Measurements from ENCODE around the gene FBXO15. TPM values are rescaled to one million over a fixed set of nuclear protein-coding genes. Genes with fewer than 3 reads are reported as not detected.

Gene FBXO15
- total and polyA plus RNA-seq, 4 donors = 0.23 to 0.50 (median 0.41) TPM

- Histone ChIP-seq H3K9ac (ENCODE audit: low read depth in 1 of 2, low read length in 2 of 2) (no peak overlapping the region), H3K27ac (ENCODE audit: low read depth in 1 of 2, low read length in 2 of 2) (no peak overlapping the region), H3K36me3 (ENCODE audit: control insufficient read depth in 4 of 4, insufficient read depth in 3 of 4, low read depth in 1 of 4, low read length in 3 of 4) (no peaks in the 10 kb centered on the region), H3K4me1 (ENCODE audit: control insufficient read depth in 4 of 4, insufficient read depth in 4 of 4, low read length in 3 of 4) (no peaks in the 10 kb centered on the region), H3K9me3 (ENCODE audit: control insufficient read depth in 4 of 4, low read length in 3 of 4) (no peaks in the 10 kb centered on the region), H3K4me3 (ENCODE audit: low read depth in 1 of 3, low read length in 3 of 3) (no peak overlapping the region), H3K27me3 (ENCODE audit: control insufficient read depth in 4 of 4, insufficient read depth in 4 of 4, low read length in 3 of 4) (no peaks in the 10 kb centered on the region)
- no peak for DNase-seq (ENCODE audit: low spot score)
- WGBS = 56% methylated on average over 1 of the region's 1 CpG
- TF ChIP-seq RAD21 (IDR thresholded peaks at IDR 0.05) = no peak
Observed at GRCh38 chr18:74124642-74125041, 23.0 kb downstream of the FBXO15 start.

DNA sequence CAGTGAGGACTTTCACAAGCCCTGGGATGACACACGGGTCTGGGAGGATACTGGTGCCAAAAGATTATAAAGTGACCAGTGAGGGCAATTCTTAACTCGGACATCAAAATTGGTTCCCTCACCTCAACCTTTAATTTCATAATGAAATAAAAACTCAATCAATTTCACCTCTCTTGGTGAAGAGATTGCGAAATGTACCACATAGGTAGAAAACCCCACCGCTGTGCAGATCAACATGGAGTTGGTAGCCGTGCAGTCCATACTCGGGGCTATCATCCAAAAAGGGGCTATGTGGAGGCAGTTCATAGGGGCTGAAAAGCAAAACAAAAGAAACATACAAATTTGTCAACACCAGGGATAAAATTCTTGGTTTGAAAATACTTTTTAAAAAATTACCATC, 24.4 kb downstream of the FBXO15 start:
- Histone ChIP-seq H3K36me3 (ENCODE audit: control insufficient read depth in 4 of 4, insufficient read depth in 3 of 4, low read depth in 1 of 4, low read length in 3 of 4) (no peaks in the 10 kb centered on the region), H3K4me1 (ENCODE audit: control insufficient read depth in 4 of 4, insufficient read depth in 4 of 4, low read length in 3 of 4) (no peaks in the 10 kb centered on the region), H3K27ac (ENCODE audit: low read depth in 1 of 2, low read length in 2 of 2) (no peak overlapping the region), H3K4me3 (ENCODE audit: low read depth in 1 of 3, low read length in 3 of 3) (no peak overlapping the region), H3K9ac (ENCODE audit: low read depth in 1 of 2, low read length in 2 of 2) (no peak overlapping the region), H3K9me3 (ENCODE audit: control insufficient read depth in 4 of 4, low read length in 3 of 4) (no peaks in the 10 kb centered on the region), H3K27me3 (ENCODE audit: control insufficient read depth in 4 of 4, insufficient read depth in 4 of 4, low read length in 3 of 4) (no peaks in the 10 kb centered on the region)
- DNase-seq (ENCODE audit: low spot score) = no peak
- WGBS = 90% methylated on average over 6 of the region's 6 CpGs
- TF ChIP-seq JUND (IDR thresholded peaks at IDR 0.05) (no peak), NR2F2 (IDR thresholded peaks at IDR 0.05) (no peak), EGR1 (IDR thresholded peaks at IDR 0.05; ENCODE audit: low read depth in 2 of 2) (no peak), TAF1 (conservative IDR thresholded peaks at IDR 0.05) (no peak), RXRA (IDR thresholded peaks at IDR 0.05) (no peak), HNF4A (conservative IDR thresholded peaks at IDR 0.05) (no peak), YY1 (IDR thresholded peaks at IDR 0.05) (no peak), MAX (IDR thresholded peaks at IDR 0.05) (no peak), RAD21 (IDR thresholded peaks at IDR 0.05) (no peak), FOXA2 (IDR thresholded peaks at IDR 0.05) (no peak), FOXA1 (IDR thresholded peaks at IDR 0.05) (no peak)

- H3K4me1 ChIP-seq (ENCODE audit: control insufficient read depth in 4 of 4, insufficient read depth in 4 of 4, low read length in 3 of 4) = no peaks in the 10 kb centered on the region
- H3K36me3 ChIP-seq (ENCODE audit: control insufficient read depth in 4 of 4, insufficient read depth in 3 of 4, low read depth in 1 of 4, low read length in 3 of 4) = no peaks in the 10 kb centered on the region
- no peak overlapping the region for H3K9ac ChIP-seq (ENCODE audit: low read depth in 1 of 2, low read length in 2 of 2)
- TF ChIP-seq, protein P1, sequence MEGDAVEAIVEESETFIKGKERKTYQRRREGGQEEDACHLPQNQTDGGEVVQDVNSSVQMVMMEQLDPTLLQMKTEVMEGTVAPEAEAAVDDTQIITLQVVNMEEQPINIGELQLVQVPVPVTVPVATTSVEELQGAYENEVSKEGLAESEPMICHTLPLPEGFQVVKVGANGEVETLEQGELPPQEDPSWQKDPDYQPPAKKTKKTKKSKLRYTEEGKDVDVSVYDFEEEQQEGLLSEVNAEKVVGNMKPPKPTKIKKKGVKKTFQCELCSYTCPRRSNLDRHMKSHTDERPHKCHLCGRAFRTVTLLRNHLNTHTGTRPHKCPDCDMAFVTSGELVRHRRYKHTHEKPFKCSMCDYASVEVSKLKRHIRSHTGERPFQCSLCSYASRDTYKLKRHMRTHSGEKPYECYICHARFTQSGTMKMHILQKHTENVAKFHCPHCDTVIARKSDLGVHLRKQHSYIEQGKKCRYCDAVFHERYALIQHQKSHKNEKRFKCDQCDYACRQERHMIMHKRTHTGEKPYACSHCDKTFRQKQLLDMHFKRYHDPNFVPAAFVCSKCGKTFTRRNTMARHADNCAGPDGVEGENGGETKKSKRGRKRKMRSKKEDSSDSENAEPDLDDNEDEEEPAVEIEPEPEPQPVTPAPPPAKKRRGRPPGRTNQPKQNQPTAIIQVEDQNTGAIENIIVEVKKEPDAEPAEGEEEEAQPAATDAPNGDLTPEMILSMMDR (IDR thresholded peaks at IDR 0.05; ENCODE audit: low read depth, low read length, missing input control) = peak; percentile 42
- peak; percentile 67 to 74 for TF ChIP-seq RAD21 (IDR thresholded peaks at IDR 0.05)
- no peak for TF ChIP-seq FOXA1 (IDR thresholded peaks at IDR 0.05)
- no peaks in the 10 kb centered on the region for H3K27me3 ChIP-seq (ENCODE audit: control insufficient read depth in 4 of 4, insufficient read depth in 4 of 4, low read length in 3 of 4)
- DNase-seq (ENCODE audit: low spot score) = no peak
- no peak overlapping the region for H3K4me3 ChIP-seq (ENCODE audit: low read depth in 1 of 3, low read length in 3 of 3)
- H3K9me3 ChIP-seq (ENCODE audit: control insufficient read depth in 4 of 4, low read length in 3 of 4) = peaks cover 0 to 7% (median 2%) of the 10 kb centered on the region in 4 donors
- no peak overlapping the region for H3K27ac ChIP-seq (ENCODE audit: low read depth in 1 of 2, low read length in 2 of 2)
- 37% methylated on average over 9 of the region's 9 CpGs for WGBS
Observed at GRCh38 chr18:74116633-74117554, 30.7 kb downstream of the FBXO15 start.

Measured in liver (tissue), 9 donors.